HG02938 (cell line): ENCODE data around the gene IER2.
"Not testable (repeated sequence)": the region's sequence is repeated elsewhere in the genome, so short reads cannot be mapped to it uniquely, and the experiment has no call there.

Source experiments
- ATAC-seq: cut with Tn5 transposase; IDR thresholded peaks from one replicate; pipeline ENCODE4 v1.9.1; 2021; ENCODE audit warnings: mild to moderate bottlenecking, moderate library complexity; ENCODE audit not compliant: unreplicated experiment

Gene IER2

GRCh38 chr19:13162724-13163608, 12.8 kb downstream of the IER2 start:
- peak; percentile 51 for ATAC-seq

- ATAC-seq, result no peak
These were observed 13.6 kb downstream of the IER2 start for GRCh38 chr19:13163609-13164342.

DNA sequence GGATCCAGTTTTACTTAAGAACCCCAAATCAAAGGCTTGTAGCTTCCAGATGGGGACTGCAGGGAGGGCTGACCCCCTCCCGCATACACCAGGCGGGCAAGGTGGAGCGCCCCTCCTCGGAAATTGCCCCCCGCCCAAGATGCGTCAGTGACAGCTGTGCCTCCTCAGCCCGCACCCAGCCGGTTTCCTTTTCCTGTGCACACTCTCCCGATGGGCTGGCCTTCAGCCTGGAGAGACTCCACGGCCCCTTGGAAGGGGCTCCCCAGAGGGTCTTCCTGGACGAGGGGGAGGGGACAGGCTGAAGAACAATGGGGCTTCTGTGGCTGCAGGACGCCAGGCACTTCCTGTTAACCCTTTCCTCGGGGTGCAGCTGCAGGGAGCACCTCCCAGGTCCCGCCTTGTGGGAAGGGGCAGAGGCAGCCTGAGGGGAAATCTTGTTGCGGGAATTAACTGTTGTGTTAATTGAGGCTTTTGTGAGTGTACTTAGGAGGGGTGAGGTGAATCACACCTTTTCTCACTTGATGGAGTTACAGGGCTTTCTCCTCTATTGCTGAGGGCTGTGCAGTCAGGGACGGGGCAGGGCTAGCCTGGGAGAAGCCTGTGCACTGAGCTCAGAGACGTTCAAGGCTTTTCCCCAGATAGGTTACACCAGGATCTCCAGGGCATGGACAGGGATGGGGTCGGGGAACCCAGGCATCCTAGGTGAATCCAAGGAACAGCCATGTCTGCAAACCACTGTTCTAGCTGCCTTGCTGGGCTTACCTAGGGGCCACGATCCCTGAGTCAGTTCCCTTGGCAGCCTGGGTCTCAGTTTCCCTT, 14.3 kb downstream of the IER2 start:
- no peak for ATAC-seq

DNA sequence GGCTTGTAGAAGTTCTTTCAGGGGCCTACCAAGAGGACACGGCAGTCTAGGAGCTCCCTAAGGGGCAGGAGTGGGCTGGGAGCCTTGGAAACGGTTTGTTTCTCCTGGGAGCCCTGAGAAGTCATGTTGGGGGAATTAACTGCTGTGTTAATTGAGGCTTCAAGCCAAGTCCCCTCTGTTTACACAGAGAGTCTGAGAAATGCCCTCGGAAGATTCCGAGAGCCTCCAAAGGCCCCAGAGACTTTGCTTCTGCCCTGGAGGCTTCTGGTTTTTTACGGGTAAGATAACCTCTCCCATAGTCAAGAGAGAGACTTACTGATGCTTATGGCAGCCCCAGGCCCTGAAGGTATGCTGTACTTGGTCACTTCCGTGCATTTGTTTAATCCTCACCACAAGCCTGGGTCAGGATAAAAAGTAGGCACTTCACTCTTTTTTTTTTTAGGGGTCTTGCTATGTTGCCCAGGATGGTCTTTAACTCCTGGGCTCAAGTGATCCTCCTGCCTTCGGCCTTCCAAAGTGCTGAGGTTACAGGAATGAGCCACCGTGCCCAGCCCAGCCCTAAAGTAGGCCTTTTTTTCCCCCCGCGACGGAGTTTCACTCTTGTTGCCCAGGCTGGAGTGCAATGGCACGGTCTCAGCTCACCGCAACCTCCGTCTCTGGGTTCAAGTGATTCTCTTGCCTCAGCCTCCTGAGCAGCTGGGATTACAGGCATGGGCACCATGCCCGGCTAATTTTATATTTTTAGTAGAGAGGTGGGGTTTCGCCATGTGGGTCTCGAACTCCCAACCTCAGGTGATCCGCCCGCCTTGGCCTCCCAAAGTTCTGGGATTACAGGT, 15.2 kb downstream of the IER2 start:
- ATAC-seq, result no peak

DNA sequence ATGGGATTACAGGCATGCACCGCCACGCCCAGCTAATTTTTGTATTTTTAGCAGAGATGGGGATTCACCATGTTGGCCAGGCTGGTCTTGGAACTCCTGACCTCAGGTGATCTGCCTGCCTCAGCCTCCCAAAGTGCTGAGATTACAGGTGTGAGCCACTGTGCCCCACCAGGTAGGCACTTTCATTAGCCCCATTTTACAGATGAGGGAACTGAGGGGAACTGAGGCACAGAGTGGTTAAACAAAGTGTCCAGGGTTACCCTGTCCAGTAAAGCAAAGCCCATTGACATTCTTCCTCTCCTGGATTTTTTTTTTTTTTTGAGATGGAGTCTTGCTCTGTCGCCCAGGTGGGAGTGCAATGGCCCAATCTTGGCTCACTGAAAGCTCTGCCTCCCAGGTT, 15.9 kb downstream of the IER2 start:
- not testable (repeated sequence) for ATAC-seq

GRCh38 chr19:13169769-13170168, 19.6 kb downstream of the IER2 start:
- ATAC-seq, result no peak

DNA sequence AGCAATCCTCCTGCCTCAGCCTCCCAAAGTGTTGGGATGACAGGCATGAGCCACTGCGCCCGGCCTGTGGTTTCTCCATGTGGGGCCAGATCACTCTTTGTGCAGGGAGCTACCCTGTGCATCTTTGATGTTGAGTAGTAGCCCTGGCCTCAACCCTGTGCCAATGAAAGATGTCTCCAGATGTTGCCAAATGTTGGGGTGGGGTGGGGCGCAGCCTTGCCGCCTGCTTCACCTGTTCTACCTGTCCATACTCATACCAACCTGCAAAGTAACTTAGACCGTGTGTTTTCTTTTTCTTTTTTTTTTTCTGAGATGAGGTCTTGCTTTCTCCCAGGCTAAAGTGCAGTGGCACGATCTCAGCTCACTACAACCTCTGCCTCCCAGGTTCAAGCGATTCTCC, 20.9 kb downstream of the IER2 start:
- ATAC-seq, result no peak

- ATAC-seq, result no peak
These were observed 22.3 kb downstream of the IER2 start for GRCh38 chr19:13172346-13173138.

DNA sequence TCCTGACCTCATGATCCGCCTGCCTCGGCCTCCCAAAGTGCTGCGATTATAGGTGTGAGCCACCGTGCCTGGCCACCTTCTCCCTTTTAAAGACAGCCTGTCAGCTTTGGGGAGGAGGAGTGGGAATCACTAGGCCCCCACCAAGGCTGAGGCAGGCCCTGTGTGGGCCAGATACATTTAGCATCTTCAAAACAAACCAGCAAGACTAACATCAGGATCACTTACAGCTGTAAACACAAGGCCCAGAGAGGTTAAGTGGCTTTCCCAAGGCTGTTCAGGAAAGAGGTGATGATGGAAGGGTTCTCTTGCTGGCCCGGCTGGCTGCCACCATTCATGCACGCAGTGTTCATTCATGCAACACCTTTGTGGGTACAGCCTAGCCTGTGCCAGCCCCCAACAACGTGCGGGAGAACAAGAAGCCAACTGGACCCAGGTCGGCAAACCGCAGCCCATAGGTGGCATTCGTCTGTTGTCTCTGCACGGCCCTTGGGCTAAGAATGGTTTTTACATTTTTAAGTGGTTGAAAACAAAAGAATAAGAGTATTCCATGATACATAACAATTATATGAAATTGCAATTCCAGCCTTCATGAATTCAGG, 23.0 kb downstream of the IER2 start:
- ATAC-seq, result no peak

GRCh38 chr19:13176345-13176744, 26.1 kb downstream of the IER2 start:
- ATAC-seq, result no peak

GRCh38 chr19:13177584-13177983, 27.4 kb downstream of the IER2 start:
- not testable (repeated sequence) for ATAC-seq

- ATAC-seq, result not testable (repeated sequence)
These were observed 28.1 kb downstream of the IER2 start for GRCh38 chr19:13178291-13178690.

DNA sequence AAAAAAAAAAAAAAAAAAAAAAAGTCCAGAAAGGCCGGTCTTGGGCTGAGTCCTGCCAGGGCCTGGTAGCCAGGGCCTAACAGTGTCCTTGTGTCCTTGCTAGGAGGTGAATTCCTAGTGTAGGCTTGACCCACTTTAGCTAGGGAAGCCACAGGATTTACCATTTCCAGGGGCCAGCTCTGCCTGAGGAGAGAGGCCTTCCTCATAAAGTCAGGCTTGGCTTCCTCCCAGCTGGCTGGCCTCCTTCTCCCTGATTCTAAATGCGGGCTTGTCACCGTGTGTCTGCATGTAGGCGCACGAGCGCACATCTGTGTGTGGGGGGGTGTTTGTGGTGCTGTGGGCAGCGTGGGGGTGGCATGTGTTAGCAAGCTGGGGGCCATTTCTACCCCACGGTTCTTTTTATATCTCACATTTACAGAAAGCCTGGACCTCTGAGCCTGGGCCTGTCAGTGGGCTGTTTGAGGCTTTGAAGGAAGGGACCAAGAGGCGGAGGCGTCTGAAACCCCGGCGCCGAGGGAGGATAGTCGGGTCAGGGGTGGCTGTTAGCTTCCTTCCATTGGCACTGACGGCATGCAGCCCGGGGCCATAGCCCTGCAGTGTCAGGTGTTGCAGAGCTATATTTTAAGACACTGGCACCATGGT, 31.7 kb downstream of the IER2 start:
- no peak for ATAC-seq

DNA sequence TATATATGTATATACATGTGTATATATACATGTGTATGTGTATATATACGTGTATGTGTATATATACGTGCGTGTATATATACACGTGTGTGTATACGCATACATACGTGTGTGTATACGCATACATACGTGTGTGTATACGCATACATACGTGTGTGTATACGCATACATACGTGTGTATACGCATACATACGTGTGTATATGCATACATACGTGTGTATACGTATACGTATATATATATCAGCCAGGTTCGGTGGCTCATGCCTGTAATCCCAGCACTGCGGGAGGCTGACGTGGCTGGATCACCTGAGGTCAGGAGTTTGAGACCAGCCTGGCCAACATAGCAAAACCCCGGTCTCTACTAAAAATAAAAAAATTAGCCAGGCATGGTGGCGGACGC, 34.7 kb downstream of the IER2 start:
- ATAC-seq, result not testable (repeated sequence)

- ATAC-seq, result not testable (repeated sequence)
These were observed 35.8 kb downstream of the IER2 start for GRCh38 chr19:13185763-13186657.

DNA sequence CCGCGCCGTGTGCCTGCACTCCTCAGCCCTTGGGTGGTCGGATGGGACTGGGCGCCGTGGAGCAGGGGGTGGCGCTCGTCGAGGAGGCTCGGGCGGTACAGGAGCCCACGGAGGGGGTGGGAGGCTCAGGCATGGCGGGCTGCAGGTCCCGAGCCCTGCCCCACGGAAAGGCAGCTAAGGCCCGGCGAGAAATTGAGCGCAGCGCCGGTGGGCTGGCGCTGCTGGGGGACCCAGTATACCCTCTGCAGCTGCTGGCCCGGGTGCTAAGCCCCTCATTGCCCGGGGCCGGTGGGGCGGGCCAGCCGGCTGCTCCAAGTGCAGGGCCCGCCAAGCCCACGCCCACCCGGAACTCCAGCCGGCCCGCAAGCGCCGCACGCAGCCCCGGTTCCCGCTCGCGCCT, 36.5 kb downstream of the IER2 start:
- ATAC-seq, result not testable (repeated sequence)

GRCh38 chr19:13187419-13187818, 37.2 kb downstream of the IER2 start:
- ATAC-seq, result no peak

DNA sequence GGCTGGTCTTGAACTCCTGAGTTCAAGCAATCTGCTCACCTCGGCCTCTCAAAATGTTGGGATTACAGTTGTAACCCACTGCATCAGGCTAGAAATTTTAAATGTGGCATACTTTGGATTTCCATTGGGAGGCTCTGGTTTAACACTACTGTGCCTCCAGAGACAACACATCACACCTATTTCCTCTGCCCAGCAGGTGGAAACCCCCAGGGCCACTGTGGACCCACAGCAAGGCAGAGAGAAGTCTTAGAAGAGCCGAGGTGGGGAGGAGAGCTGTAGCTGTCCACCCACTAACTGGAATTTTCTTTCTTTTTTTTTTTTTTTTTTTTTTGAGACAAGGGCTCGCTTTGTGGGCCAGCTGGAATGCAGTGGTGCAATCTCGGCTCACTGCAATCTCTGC, 39.4 kb downstream of the IER2 start:
- ATAC-seq, result no peak
